ENCODE results near the gene RAB1A. TPM values are rescaled to one million over a fixed set of nuclear protein-coding genes. Genes with fewer than 3 reads are reported as not detected.

The RAB1A gene
- total RNA-seq, 1 donor from 2014 or later, result 88.6 TPM

DNA sequence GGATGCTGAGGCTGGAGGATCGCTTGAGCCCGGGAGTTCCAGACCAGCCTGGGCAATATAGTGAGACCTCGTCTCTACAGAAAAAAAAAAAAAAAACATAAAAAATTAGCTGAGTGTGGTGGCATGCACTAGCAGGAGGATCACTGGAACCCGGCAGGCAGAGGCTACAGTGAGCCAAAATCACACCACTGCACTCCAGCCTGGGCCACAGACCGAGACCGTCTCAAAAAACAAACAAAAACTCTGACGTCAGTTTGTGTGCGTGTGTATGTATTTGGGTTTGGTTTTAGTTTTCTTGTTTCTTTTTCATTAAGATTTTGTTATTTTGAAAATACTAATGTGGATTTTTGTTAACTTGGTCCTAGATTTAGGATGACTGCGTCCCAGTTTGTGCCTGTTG, 54.7 kb downstream of the RAB1A start:
- TF ChIP-seq, protein P1, sequence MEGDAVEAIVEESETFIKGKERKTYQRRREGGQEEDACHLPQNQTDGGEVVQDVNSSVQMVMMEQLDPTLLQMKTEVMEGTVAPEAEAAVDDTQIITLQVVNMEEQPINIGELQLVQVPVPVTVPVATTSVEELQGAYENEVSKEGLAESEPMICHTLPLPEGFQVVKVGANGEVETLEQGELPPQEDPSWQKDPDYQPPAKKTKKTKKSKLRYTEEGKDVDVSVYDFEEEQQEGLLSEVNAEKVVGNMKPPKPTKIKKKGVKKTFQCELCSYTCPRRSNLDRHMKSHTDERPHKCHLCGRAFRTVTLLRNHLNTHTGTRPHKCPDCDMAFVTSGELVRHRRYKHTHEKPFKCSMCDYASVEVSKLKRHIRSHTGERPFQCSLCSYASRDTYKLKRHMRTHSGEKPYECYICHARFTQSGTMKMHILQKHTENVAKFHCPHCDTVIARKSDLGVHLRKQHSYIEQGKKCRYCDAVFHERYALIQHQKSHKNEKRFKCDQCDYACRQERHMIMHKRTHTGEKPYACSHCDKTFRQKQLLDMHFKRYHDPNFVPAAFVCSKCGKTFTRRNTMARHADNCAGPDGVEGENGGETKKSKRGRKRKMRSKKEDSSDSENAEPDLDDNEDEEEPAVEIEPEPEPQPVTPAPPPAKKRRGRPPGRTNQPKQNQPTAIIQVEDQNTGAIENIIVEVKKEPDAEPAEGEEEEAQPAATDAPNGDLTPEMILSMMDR (conservative IDR thresholded peaks at IDR 0.05; ENCODE audit: low read depth, low read length), result no peak
- no peak overlapping the region for H3K4me3 ChIP-seq (ENCODE audit: low read depth, low read length)
- no peak for DNase-seq (ENCODE audit: low read depth)

GRCh38 chr2:65073879-65074565, 55.9 kb downstream of the RAB1A start:
- TF ChIP-seq, protein P1 (conservative IDR thresholded peaks at IDR 0.05; ENCODE audit: low read depth, low read length), result no peak
- DNase-seq (ENCODE audit: low read depth), result no peak
- H3K4me3 ChIP-seq (ENCODE audit: low read depth, low read length), result no peak overlapping the region

DNA sequence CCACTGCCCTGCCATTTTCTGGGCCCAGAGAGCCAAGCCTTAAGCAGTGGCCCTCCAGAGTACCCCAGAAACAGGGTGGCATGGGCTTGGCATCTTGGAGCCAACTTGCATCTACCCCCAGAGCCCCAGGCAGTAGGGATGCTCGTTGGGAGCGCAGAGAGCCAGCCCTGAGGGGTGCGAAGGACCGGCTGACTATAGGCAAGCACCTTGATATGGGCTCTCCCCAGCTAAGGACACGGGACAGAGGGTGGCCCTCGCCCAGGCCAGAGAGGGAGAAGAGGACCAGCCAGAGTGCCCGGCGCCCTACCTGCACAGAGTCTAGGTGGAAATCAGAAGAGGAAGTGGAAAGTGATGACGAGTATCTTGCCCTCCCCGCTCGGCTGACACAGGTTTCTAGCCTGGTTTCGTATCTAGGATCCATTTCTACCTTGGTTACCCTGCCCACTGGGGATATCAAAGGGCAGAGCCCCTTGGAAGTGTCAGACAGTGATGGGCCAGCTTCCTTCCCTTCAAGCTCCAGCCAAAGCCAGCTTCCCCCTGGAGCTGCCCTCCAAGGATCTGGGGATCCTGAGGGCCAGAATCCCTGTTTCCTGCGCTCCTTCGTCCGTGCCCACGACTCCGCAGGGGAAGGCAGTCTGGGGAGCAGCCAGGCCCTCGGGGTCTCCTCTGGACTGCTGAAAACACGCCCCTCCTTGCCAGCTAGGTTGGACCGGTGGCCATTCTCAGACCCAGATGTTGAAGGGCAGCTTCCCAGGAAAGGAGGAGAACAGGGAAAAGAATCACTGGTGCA, 57.5 kb downstream of the RAB1A start:
- TF ChIP-seq, protein P1 (conservative IDR thresholded peaks at IDR 0.05; ENCODE audit: low read depth, low read length), result no peak
- no peak overlapping the region for H3K4me3 ChIP-seq (ENCODE audit: low read depth, low read length)
- no peak for DNase-seq (ENCODE audit: low read depth)

GRCh38 chr2:65071499-65072180, 58.3 kb downstream of the RAB1A start:
- no peak overlapping the region for H3K4me3 ChIP-seq (ENCODE audit: low read depth, low read length)
- DNase-seq (ENCODE audit: low read depth), result no peak
- TF ChIP-seq, protein P1 (conservative IDR thresholded peaks at IDR 0.05; ENCODE audit: low read depth, low read length), result peak; percentile 37

DNA sequence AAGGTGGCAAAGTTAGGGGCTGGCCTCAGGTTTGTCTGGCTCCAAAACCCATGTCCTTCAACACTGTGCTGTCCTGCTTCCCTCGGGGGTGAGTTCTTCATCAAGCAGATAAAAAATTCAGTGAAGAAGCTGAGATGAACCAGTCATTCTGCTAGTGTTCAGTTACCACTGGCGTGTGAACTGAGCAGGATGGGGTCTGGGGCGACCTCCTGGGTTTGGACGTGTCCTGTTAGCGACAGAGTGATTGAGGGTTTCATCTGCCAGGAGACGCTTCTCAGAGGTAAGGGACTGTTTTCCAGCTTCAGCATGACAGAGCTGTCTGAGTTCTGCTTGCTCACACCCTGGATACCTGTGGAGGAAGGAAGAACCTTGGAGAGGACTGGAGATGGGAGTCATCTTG, 59.0 kb downstream of the RAB1A start:
- TF ChIP-seq, protein P1 (conservative IDR thresholded peaks at IDR 0.05; ENCODE audit: low read depth, low read length), result no peak
- no peak for DNase-seq (ENCODE audit: low read depth)
- no peak overlapping the region for H3K4me3 ChIP-seq (ENCODE audit: low read depth, low read length)

GRCh38 chr2:65070172-65070830, 59.6 kb downstream of the RAB1A start:
- TF ChIP-seq, protein P1 (conservative IDR thresholded peaks at IDR 0.05; ENCODE audit: low read depth, low read length), result peak; percentile 58
- no peak overlapping the region for H3K4me3 ChIP-seq (ENCODE audit: low read depth, low read length)
- DNase-seq (ENCODE audit: low read depth), result no peak

Measured in epithelial cell of proximal tubule (primary cell).